ENCODE data around the gene COL23A1.

The COL23A1 gene

GRCh38 chr5:178283520-178283919 lies 306.7 kb downstream of the COL23A1 start:
- no peak for DNase-seq (ENCODE audit: low spot score)

- no peak for DNase-seq (ENCODE audit: low spot score)
Measured at GRCh38 chr5:178282391-178282790, 307.8 kb downstream of the COL23A1 start.

GRCh38 chr5:178281331-178281730 lies 308.9 kb downstream of the COL23A1 start:
- DNase-seq (ENCODE audit: low spot score), result no peak

- no peak for DNase-seq (ENCODE audit: low spot score)
Measured at GRCh38 chr5:178280631-178281030, 309.6 kb downstream of the COL23A1 start.

- DNase-seq (ENCODE audit: low spot score), result peak; percentile 94
Measured at GRCh38 chr5:178279723-178280438, 310.3 kb downstream of the COL23A1 start.

GRCh38 chr5:178279026-178279722 lies 311.0 kb downstream of the COL23A1 start:
- DNase-seq (ENCODE audit: low spot score), result no peak

GRCh38 chr5:178278358-178279023 lies 311.7 kb downstream of the COL23A1 start:
- DNase-seq (ENCODE audit: low spot score), result no peak

GRCh38 chr5:178277866-178278265 lies 312.3 kb downstream of the COL23A1 start:
- DNase-seq (ENCODE audit: low spot score), result no peak

GRCh38 chr5:178277346-178277745 lies 312.8 kb downstream of the COL23A1 start:
- DNase-seq (ENCODE audit: low spot score), result no peak

GRCh38 chr5:178274781-178275537 lies 315.2 kb downstream of the COL23A1 start:
- no peak for DNase-seq (ENCODE audit: low spot score)

GRCh38 chr5:178273665-178274541 lies 316.3 kb downstream of the COL23A1 start:
- no peak for DNase-seq (ENCODE audit: low spot score)

GRCh38 chr5:178273041-178273440 lies 317.2 kb downstream of the COL23A1 start:
- no peak for DNase-seq (ENCODE audit: low spot score)

- no peak for DNase-seq (ENCODE audit: low spot score)
Measured at GRCh38 chr5:178272591-178272990, 317.6 kb downstream of the COL23A1 start.

GRCh38 chr5:178271726-178272479 lies 318.3 kb downstream of the COL23A1 start:
- DNase-seq (ENCODE audit: low spot score), result no peak

- DNase-seq (ENCODE audit: low spot score), result no peak
Measured at GRCh38 chr5:178271231-178271630, 319.0 kb downstream of the COL23A1 start.

GRCh38 chr5:178269499-178269898 lies 320.7 kb downstream of the COL23A1 start:
- no peak for DNase-seq (ENCODE audit: low spot score)

- DNase-seq (ENCODE audit: low spot score), result no peak
Measured at GRCh38 chr5:178267876-178268275, 322.3 kb downstream of the COL23A1 start.

GRCh38 chr5:178267245-178267644 lies 322.9 kb downstream of the COL23A1 start:
- DNase-seq (ENCODE audit: low spot score), result no peak

- DNase-seq (ENCODE audit: low spot score), result no peak
Measured at GRCh38 chr5:178266581-178266980, 323.6 kb downstream of the COL23A1 start.

GRCh38 chr5:178265746-178266145 lies 324.4 kb downstream of the COL23A1 start:
- DNase-seq (ENCODE audit: low spot score), result no peak

GRCh38 chr5:178264044-178264443 lies 326.1 kb downstream of the COL23A1 start:
- no peak for DNase-seq (ENCODE audit: low spot score)

Measured in HuH-7.5 (cell line).